NCI-H2081 (cell line): Measurements from ENCODE around the gene ANKRD63.
A peak's percentile ranks its signal among the peaks of the same experiment; 100 is the strongest.

Experiments used
- DNase-seq, 2 experiments: peaks; one replicate each; lab custom pipeline; 2025; lab: John Stamatoyannopoulos, UW

The ANKRD63 gene

DNA sequence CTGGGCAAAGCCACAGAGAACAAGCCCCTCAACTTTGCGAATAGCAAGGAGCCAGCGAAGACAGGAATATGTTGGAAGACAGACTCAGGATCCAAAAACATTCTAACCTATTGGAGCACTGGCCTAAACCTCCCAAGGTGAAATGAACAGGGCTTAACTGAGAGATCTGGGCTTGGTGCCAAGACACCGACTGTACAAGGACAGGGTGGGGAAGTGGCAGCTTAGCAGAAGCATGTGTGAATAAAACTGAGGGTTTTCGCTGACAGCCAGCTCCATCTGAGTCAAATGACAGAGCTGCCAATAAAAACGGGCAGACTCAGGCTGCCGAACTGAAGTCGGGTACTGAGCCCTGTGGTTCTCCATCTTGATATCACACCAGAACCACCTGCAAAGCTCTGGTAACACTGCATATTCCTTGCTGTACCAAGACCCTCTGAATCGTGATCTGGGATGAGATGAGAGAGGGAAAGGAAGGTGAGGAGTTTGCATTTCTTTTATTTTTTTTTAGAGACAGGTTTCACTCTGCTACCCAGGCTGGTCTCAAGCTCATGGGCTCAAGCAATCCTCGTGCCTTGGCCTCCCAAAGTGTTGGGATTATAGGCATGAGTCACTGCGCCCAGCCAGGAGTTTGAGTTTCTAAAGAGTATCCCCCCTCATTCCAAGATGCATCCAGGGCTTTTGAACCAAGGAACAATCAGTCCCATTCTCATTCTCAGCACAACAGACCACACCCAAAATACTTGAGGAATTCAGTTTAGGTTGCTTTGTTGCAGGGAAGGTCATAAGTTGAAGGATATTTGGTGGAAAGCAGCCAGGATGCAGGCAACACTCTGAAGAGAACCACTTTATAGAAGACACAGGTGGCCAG is 30.9 kb upstream of the ANKRD63 start:
- DNase-seq: peak; percentile 73 to 76

DNA sequence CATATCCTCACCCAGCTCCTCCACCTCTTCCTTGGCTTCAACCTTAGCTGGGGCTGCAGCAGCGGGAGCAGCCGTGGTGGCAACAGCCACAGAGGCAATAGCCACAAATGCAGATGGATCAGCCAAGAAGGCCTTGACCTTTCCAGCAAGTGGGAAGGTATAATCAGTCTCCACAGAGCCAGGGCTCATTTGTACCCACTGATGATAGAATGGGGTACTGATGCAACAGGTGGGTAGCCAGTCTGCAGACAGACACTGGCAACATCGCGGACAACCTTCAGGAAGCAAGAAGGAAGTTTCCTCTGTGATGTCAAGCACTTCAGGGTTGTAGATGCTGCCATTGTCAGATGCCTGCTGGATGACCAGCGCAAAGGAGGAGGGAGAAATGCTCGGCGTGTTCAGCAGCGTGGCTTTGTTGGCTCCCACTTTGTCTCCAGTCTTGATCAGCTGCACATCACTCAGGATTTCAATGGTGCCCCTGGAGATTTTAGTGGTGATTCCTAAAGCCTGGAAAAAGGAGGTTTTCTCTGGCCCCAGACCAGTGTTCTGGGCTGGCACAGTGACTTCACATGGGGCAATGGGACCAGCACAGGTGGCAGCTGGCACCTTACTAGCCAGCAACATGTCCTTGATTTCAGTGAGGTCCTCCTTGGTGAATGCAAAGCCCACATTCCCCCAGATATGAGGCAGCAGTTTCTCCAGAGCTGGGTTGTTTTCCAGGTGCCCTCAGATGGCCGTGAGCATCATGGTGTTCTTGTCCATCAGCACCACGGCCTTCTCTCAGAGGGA is 29.7 kb upstream of the ANKRD63 start:
- no peak for DNase-seq

DNA sequence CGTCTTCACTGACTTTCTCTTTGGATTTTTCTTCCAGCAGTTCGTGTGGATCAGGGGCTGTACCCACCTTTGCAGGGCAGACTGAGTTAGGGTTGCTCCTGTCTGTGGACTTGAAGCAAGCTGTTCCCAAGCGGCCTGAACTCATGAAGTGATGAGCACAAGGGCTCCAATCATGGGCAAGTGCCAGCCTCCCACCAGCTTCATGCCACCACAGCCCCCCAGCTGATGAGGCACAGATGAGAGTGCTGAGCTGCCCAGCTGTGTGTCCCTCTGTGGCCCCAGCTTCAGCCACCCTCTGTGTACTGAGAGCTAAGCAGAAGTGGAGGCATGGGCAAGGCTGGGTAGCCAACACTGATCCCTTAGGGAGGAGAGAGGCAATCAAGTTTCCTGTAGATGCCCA is 28.1 kb upstream of the ANKRD63 start:
- DNase-seq: no peak

DNA sequence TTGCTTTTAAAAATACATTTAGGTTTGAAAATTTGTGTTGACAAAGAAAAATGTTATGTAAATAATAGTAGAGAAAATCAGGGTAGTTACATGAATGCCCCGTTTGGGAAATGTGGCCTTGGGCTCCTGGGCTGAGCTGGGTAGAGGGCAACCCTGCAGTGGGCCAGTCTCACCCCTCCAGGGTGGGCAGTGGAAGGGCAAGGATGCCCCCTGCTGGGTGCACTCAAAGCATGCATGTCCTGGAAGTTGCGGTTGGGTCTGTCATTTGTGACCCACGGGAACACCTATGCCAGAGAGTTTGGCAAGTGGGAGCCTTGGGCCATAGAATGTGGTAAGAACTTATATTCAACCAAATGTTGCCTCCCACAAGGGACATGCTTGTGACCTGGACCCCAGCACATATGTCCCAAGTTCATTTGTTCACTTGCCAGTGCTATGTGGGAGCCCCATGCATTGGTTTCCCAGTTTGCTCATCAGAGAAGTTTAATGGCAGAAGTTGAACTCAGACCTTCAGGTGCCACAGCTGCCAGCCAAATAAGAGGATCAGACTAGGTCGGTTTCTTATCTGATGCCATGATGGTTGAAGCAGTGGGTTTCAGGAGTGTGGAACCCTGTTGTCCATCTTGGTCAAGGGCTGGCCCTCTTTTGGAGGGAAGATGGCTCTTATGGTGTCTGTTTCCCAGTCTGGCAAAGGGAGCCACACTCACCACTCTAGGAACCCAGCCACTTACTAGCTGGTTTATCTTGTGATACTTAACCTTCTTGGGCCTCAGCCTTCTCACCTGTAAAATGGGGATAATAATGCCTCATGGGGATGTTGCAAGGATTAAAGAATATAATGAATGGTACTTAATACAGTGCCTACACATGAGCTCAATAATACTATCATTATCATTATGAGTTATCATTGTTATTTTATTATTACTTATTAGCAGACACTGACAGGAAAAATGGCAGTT is 27.4 kb upstream of the ANKRD63 start:
- DNase-seq: peak; percentile 25 to 30

DNA sequence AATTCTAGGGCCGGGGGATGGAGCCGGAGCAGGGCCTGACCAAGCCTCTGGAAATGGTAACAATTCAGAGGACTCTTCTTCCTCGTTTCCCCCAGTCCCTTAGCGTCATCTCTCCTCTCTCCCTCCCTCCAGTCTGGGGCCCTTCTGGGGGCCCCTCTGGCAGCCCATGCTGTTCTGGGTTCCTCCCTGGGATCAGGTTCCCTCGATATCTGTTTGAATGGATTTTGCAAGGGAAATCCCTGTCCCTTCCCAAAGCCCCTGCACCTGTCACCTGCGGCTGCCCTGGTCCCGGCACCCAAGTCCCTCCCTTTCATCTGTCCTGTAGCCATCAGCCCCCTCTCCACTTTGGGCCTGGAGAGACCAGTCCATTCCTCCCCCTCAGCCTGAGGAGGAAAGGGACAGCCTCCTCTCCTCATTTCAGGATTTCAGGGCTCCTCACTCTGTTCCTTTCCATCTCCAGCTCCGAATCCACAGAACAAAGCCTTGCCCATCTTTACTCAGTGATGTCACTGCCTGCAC is 26.5 kb upstream of the ANKRD63 start:
- DNase-seq: no peak

DNA sequence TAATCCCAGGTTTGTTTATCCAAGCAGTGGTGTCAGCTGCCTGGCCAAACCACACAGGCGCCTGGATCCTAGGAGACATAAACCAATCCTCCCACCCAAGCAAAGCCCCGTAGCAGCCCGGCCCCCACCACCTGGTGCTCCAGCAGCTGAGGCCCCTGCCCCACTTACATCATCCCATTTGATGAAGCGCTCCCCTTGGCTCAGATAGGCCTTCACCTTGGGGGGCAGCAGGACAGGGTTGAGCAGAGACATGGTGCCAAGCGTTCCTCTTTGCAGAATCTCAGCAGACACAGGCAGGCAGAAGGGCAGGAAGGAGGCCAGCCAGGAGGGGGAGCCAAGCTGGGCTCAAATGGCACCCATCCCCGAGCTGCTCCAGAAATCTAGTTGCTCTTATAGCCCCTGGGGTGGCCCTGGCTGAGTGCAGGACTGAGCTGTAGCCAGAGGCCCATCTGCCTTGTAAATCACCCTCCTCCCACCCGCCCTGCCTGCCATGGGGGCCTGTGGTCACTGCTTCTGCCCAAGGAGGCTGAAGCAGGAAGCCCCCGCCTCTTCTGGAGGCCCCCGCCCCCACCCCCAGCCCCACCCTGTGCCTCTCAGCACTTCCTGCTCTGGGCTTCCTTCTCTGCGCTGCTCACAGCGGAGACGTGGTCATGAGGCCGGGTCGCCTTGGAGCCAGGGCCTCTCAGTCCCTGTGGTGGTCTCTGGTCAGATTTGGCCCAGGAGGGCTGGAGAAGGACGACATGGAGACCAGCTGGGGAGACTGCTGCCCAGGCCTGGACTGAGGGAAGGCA is 24.8 kb upstream of the ANKRD63 start, which contains the start of gene PLCB2:
Gene PLCB2 (minus strand): TSS at position 515 of the 791 bp plus-strand sequence. CDS start 263 bp downstream, at position 252.
- DNase-seq: no peak

DNA sequence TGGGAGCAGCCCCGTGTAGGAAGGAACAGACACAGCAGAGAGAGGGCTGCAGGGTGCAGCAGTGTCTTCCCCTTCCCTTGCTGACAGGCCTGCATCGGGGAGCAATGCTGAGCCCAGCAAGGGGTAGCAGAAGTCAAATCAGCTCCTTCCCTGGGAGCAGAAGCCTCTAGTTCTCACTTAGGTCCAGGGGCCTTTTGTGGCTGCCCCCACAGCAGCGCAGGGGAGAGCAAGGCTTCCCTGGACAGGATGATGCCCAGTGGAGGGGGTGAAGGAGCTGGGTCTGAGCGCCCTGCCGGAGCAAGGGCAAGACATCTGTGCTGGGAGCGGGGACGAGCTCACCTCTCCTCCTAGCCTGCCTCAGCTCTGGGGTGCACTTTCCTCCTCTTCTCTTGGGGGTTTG is 24.0 kb upstream of the ANKRD63 start:
- no peak for DNase-seq

DNA sequence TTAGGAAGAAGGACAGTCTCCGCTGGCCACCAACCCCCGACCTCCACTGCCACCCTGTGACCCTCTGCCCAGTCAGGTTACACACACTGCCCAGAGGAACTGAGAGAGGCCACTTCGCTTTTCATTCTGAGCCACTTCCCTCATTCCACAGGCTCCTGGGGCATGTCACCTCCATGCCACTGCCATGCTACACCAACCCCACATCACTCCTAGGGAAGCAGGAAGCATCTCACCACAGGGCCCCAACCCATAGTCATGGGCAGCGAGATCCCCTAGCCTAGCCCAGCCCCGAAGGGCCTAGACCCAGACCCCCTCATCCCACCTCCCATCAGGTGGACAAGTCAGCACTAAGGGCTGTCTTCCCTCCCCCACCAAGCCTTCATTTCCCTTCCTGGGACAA is 23.5 kb upstream of the ANKRD63 start:
- DNase-seq: no peak

DNA sequence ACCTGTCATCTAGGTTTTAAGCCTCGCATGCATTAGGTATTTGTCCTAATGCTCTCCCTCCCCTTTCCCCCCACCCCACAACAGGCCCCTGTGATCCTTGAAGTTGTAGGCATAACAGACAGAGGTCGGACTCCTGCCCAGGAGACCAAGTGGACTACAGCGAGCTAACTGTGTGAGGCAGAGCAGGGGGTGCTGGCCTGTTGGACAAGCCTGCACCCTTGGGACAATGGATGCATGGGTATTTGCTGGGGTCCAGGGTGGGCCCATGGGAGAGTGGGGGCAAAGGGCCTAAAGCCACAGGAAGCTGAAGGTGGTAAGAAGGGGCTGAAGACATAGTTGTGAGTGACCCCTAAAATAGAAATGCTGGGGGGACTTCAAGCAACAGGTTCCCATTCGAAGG is 22.4 kb upstream of the ANKRD63 start:
- no peak for DNase-seq

DNA sequence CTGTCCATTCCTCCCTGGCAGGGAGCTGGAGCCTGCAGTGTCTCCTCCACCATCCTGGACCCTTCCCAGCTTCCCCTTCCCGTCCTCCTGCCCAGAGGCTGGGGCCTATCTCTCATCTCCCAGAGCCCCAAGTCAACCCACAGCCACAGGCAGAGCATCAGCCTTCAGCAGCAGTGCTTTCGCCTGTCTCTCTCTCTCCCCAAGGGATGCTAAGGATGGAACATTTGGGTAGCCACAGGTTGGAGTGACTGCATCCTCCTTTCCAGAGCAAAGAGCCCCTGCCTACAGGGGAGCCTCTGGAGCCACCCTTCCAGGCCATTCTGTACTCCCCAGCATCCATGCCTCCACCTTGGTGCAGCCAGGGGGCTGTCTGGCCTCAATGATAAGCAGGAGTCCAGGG is 20.7 kb upstream of the ANKRD63 start:
- DNase-seq: no peak

DNA sequence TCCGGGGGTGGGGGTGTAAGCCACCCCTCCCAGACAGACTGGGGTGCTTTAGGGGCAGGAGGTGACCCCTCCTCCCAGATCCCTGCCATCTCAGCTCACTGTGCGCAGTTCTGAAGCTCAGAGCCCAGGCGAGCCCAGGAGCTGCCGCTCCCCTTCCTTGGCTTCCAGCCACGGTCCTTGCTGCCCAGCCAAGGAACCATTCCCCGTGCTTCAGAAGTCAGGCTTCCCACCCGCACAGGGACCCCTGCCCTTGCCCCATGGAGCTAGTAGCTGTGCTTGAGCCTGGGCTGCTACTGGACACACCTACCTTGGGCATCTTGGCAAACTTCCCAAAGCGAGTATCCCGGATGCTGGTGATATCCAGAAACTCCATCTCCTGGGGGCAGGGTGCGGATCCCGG is 20.1 kb upstream of the ANKRD63 start:
- no peak for DNase-seq

DNA sequence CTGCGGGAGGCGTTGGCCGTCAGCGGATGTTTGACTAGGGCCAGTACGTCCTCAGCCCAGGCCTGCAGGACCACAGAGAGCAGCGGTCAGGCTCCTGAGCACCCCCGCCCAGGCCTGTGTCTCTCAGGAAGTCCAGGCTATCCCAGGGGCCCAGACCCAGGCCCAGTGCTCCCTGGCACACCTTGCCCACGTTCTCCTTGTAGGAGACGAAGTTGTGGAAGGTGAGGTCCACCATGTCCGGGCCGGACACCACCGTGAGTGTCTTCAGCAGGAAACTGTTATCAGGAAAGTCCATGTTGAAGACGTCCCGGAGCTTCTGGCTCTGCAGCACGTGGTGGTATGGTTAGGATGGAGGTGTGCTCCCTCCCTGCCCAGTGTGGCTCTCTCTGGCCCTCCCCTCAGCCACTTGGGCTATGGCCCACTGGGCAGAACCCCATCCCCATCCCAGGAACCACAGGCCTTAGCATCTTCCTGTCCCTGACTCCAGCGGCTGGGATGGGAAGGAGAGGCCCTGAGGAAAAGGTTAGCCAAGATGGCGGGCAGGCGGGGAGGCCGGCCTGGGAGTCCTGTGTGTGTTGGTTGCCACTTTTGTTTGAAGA is 19.5 kb upstream of the ANKRD63 start:
- DNase-seq: no peak

DNA sequence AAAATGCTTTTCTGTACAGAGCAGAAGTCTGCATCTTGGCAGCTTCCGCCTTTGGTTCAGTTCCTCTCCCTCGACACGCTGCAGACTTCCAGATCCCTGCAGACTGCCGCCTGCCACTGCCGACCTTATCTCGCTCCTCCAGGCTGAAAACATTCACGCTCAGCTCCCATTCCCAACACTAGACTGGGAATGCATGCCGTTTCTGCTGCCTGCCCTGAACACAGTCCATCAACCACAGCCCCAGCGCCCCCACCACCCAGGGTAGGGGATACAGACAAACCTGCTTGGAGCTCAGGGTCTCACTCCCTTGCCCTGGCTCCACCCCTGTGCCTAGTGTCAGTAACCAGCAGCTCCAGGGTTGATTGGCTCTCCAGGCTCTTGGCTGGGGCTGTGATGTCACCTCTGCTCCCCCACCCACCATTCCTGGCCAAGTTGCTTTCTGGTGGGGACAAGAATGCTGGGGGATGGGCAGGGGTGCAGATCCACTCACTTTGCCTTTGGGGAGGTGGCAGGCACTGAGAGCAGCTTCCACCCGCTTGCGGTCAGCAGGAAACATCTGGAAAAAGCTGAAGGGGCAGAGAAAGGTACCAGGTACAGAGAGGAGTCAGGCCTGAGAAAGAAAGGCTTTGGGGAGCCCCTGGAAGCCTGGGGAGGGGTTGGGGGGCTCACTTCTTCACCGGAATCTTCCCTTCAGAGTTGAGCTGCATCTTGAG is 18.8 kb upstream of the ANKRD63 start:
- no peak for DNase-seq

DNA sequence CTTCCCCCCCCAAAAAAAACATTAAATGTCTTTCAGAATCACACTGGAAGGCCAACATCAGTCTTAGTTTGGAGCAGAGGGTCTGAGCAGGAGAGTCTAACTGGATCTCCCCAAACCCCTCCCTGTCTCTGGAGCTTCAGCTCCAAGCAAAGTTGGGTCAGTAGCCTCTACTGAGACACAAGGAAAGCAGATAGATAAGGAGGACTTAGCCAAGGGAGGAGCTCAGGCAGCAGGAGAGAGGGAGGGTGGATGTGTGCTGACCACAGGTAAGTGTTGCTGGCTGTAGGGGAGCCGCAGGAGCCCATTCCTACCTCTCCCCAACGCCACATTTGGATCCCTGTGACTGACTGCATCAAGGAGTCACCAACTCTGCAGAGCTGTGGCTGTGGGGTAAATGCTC is 17.9 kb upstream of the ANKRD63 start:
- DNase-seq: no peak

DNA sequence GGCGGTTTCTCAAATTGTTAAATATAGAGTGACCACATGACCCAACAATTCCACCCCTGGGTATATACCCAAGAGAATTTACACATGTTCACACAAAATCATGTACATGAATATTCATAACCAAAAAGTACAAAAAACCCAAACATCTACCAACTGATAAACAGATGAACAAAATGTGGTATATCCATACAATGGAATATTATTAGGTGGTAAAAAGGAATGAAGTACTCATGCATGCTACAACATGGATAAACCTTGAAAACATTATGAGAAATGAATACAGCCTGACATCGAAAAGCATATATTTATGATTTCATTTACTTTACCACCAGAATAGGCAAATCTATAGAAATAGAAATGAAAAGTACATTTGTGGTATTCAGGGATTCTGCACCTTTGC is 17.5 kb upstream of the ANKRD63 start:
- no peak for DNase-seq

DNA sequence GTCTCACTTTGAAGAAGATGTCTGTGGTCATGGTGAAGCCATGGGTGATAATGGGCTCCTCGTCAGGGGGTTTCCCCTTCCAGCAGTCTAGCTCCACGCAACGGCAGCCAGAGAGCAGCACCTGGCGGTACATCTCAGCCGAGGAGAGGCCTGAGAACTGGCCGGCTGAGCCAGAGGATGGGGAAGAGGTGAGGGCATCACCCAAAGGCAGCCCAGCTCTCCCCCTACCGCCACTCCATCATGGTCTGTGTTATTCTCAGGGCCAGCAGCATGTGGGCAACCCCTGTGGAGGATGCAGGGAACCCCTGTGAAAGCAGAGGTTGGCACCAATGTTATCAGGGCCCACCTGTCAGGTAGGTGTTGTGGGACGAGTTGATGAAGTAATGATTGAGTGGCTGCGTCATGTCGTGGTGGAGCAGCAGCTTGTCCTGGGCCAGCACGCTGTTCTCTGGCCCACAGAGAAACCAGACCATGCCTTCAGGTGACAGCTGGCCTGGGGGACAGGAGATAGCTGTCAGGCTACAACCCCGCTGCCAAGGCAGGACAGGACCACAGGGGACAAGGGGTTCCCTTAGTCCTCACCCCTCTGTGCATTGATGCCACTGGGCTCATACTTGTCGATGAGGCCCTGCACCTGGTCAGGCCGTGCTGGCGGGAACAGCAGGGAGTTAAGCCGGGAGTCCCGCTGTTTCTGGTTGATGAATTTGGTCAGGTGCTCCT is 15.5 kb upstream of the ANKRD63 start:
- DNase-seq: no peak

DNA sequence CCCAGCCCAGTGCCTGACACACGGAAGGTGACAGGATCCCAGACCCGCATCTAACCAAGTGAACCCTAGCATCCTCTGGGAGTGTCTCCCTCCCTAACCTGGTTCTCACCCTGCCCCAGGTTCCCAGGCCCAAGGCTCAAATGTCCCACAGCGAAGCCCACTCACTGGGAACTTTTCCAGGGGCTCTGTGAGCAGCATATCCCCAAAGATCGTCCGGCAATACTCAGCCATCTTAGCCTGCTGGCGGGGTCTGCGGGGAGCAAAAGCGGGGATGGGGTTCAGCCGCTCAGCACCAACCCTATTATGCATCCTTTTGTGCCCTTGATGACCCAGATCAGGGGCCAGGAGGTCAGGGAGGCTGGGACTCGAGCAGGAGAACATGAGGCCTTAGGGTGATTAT is 14.5 kb upstream of the ANKRD63 start:
- no peak for DNase-seq

DNA sequence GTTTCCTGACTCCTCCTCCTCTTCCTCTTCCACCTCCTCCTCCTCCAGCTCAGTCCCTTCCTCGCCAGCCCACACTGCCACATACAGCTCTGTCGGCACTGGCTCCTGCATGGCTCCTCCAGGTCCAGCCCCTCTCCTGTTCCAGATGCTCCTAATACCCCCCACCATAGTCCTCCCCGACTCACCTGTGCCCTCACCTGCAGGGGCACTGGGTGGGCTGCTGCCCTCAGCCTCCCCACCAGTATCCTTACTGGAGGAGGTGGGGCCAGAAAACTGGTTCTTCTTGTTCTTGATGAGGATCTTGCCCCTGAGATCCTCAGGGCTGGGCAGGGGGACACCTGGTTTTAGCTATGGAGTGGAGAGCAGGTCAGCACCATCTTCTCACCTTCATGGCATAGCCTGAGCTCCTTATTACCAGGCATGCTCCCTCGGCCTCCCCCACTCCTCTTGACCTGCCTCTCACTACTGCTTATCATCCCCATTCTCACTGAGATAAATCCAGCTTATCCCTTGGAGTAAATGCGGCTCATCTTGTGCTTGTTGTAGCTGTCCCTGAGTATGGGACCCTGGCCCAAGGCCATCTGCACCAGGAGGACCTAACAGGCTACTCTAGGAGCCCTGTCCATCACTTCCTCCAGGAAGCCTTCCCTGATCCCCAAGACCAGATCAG is 13.8 kb upstream of the ANKRD63 start:
- DNase-seq: no peak
